HG02840 (cell line): ENCODE data around the gene GRK6.
A peak's percentile ranks its signal among the peaks of the same experiment; 100 is the strongest.

ENCODE experiments used
- ATAC-seq: cut with Tn5 transposase; IDR thresholded peaks from one replicate; pipeline ENCODE4 v1.9.1; 2021; ENCODE audit warnings: mild to moderate bottlenecking, moderate library complexity, moderate number of reproducible peaks; ENCODE audit not compliant: unreplicated experiment, low FRiP score

The GRK6 gene

DNA sequence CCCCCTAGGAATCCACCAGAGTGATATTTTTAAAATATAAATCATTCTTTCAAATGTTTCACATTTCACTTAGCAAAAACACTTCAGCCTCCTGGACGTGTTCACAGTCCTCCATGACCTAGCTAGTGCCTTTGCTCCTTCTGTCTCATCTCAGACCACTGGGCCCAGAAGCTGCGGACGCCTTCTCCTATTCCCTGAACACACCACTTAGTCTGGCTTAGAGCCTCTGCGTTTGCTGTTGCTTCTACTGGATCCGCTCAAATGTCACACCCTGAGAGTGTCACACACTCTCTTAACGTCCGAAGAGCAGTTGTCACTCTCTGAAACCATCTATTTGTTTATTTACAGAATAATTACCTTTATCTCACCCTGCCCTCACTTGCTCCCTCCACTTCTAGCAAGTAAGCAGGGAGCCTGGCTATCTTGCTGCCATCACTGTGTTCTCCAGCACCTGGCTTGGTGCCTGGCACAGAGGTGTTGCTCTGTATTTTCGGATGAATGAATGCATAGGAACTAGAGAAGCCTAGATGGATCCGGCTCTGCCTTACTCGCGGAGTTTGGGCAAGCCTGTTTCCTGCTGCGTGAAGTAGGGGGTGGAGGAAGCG lies 1.2 kb upstream of the GRK6 start:
- no peak for ATAC-seq

DNA sequence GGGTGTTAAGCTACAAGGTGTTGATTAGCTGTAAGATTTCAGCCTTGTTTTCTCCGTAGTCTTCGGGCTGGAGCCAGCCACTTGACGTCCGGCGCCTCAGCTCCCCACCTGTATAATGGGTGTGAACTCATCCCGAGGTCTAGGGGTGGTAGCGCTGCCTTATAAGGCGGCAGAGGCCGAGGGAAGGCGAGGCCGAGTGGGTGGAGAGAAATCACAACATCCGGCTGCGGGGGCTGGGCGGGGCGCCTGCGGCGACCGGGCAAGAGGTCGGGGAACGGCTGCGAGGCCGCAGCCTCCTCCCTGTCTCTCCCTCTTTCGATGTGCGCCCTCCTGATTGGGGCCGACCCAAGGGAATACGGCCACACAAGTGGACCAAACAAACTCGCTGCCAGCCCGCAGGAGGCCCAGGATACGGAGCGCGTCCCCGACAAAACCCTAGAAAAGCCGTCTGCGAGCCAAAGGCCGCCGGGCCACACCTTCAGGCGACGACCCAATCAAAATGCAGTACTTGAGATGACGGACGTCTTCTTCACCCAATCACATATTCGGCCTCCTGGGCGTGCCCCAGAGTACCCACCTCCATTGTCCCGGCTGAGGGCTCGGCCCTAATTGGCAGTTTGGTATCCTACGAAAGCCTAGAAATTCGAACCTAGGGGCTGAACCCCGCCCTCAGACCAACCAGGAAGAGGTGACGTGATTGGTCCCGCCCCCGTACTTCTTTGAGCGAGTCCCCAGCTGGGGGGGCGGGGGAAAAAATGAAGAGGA lies 493 bp upstream of the GRK6 start:
- peak; percentile 82 for ATAC-seq

DNA sequence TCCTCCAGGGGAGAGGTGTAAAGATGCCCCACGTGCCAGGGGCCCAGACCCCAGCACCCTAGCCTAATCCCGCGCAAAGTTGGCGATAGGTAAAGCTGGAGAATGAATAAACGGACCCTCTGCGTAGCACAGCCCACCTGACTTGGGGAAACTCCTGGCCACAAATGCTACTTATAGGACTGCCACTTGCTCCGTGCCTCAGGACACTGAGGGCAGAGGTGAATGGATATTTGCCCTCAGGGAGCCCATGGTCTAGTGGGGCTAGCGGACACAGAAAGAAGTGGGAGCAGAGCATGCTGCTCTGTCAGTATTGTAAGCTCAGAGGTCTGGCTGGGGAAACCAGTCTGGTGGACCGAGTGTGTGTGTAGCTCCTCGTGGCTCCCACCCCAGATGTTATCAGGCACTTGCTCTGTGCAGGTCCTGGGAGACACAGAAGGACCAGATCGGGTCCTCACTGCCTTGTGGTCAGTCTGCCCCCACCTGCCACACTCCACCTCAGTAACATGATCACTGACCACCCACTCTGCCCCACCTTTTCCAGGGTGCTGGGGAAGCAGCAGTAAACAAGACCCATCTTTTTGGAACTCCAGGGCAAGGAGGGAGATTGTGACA lies 841 bp downstream of the GRK6 start:
- no peak for ATAC-seq

DNA sequence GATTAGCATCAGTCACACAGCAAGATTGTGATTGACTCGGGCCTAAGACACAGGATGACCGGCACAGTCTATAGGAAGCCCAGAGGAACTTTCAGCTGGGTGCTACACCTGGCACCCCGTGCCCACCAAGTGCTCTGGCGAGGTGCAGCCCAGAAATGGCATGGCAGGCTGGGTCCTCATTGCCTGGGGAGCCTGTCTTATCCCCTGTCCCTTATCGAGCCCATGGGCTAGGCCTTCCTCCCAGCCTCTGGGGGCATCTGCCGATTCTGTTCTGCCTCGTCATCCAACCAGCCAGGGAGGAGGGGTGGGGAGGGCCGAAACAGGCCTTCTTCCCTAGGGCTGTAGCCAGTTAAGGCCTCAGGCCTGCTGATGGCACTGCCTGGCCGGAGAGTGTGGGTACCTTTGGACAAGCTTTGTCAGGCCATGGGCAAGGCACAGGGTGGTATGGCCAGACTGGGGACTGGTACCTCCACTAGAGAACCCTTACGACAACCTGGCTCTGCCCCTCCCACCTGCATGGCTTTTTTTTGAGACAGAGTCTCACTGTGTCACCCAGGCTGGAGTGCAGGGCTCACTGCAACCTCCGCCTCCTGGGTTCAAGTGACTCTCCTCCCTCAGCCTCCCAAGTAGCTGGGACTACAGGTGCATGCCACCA lies 1.6 kb downstream of the GRK6 start:
- ATAC-seq: no peak

DNA sequence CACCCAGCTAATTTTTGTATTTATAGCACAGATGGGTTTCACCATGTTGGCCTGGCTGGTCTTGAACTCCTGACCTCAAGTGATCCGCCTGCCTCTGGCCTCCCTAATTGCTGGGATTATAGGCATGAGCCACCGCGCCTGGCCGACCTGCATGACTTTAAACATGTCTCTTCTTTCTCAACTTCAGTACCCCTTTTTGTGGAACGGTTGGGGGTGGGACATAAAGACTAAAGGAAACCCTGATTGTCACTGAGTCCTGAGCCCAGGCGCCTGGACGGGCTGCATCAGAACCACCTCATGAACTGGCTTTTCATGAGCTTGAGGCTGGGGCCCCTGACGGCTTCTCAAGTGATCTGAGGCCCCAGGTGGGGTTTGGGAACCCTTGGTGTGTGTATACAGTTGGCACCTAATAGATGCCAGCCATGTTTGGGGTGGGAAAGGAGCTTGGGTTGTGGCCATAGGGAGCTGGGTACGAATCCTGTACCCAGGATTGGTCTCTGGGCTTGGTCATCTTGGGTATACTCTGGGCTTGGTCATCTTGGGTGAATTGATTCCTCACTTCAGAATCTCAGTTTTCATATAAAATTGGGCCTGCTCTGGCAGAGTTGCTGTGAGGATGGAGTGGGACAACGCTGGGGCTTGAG lies 2.2 kb downstream of the GRK6 start:
- ATAC-seq: no peak

DNA sequence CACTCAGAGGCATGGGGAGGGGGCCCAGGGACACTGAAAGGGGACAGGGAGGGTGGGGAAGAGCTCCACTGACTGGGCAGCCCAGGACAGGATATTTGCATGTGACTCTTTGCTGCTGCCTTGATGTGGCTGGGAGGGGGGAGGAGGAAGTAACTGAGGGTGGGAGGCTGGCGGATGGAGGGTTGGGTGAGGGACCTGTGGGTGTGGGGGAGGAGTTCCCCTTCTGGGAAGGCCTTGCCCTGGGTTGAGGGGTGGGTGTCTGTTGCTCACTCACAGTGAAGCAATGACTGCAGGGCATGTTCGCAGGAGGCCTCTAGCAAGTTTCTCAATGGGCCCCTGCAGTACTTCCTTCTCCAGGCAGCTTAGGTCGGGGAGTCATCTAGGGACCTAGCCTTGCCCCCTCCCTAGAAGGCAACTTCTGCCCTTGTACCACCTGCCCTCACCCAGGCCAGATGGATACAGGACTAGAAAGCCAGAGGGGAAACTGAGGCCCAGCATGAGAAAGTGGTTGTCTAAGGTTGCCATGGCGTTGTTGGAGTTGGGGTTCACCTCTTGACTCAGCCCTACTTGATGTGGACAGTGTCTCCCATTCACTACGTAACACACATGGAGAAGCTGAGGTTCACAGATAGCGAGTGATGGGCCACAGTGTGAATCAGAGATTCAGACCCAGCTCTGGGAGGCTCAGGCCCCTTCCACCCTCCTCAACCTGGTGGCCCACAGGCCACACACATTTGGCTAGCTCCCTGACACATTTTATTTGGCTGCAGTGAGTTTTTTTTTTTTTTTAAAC lies 3.0 kb downstream of the GRK6 start:
- ATAC-seq: no peak

DNA sequence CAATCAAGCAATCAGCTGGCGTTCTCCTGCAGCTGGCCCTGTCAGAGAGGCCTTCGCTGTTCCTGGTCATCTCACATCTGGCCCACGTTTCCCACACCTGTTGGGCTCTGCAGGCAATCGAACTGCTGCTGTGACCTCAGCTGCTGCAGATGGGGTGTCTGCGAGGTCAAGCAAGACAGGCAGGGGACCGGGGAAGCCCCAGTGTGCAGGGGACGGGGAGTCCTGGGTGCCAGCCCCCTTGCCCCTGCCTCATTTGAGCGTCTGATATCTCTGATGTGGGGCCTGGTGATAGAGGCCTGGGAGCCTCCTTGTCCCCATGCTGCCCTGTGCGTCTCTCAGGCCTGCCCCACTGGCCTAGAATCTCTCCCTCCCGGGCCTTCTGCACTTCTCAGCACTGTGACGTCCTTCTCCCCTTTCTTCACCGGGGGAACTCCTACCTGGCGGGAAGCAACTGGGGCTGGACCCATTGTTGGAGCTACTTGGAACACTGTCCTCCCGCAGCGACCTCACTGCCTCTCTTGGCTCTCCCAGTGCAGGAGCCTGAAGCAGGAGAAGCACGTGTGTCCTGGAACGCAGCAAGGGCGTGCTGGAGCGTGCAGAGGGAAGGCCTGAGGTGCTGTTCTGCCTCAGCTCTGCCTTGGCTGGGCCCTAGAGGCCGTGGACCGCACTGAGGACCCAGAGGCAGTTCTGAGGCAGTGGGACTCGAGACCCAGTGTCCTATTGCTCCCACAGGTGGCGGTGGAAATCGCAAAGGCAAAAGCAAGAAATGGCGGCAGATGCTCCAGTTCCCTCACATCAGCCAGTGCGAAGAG lies 3.9 kb downstream of the GRK6 start:
- no peak for ATAC-seq

DNA sequence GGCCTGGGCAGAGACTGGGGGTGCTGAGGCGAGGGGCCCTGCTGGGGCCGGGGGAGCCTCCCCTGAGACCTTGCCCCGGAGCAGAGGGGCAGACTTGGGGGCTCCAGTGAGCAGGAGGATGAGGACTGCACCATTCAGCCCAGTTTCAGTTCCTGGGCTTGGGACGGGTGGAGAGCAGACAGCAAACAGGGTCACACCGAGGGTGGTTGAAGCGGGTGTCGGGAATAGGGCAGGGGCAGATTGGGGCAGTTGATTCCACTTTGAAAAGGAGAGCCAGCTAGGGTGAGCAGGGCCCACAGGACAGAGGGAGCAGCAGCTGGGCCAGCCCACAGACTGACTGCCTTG lies 4.5 kb downstream of the GRK6 start:
- no peak for ATAC-seq

DNA sequence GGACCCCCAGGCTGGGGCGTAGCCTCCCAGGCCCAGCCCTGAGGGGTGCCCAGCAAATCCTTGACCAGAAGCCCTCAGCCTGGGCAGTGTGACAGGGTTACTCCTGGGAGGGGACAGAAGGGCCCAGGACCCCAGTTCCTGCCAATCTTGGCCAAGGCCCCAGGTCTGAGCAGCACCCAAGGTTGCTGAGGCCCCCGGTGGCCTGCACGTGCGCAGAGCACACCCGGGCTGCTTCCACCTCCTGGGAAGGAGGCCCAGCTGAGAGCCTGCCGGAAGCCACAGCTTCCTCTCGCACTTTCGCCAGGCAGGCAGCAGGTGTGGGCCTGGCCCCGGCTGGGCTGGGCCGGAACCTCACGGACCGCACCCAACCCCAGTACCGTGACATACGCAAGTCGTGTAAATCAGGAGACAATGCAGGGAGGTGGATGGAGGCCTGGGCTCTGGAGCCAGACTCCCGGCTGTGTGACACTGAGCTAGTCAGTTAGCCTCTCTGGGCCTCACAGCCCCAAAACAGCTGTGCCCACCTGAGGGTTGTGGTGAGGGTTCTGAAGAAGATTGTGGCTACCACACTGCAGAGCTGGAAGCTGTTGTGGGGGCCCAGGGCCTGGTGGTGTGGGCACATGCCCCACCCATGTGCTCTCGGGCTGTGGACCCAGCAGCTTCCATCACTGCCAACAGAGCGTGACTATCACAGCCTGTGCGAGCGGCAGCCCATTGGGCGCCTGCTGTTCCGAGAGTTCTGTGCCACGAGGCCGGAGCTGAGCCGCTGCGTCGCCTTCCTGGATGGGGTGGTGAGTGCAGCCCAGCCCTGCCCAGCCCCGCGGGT lies 5.1 kb downstream of the GRK6 start:
- ATAC-seq: peak; percentile 41

DNA sequence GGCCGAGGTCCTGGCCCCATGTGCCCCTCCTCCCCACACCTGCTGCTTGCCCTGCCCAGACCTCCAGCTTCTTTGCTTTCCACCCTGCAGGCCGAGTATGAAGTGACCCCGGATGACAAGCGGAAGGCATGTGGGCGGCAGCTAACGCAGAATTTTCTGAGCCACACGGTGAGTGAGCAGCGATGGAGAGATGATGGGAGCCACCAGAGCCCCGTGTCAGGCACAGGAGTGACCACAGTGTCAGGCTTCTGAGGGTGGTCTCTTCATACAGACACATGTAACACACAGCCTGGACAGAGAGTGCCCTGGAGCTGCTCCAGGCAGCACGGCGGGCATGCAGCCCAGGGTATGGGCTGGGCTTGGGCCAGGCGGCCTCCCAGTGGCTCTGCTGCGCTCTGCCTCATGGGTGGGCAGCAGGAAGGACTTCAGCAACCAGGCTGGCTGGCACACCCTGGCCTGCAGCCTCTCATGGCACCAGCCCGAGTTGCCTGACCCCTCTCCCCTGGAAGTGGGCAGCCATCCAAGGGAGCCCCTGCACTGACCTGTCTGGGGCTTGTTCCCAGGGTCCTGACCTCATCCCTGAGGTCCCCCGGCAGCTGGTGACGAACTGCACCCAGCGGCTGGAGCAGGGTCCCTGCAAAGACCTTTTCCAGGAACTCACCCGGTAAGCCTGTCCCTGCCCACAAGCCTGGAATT lies 5.8 kb downstream of the GRK6 start:
- ATAC-seq: no peak

DNA sequence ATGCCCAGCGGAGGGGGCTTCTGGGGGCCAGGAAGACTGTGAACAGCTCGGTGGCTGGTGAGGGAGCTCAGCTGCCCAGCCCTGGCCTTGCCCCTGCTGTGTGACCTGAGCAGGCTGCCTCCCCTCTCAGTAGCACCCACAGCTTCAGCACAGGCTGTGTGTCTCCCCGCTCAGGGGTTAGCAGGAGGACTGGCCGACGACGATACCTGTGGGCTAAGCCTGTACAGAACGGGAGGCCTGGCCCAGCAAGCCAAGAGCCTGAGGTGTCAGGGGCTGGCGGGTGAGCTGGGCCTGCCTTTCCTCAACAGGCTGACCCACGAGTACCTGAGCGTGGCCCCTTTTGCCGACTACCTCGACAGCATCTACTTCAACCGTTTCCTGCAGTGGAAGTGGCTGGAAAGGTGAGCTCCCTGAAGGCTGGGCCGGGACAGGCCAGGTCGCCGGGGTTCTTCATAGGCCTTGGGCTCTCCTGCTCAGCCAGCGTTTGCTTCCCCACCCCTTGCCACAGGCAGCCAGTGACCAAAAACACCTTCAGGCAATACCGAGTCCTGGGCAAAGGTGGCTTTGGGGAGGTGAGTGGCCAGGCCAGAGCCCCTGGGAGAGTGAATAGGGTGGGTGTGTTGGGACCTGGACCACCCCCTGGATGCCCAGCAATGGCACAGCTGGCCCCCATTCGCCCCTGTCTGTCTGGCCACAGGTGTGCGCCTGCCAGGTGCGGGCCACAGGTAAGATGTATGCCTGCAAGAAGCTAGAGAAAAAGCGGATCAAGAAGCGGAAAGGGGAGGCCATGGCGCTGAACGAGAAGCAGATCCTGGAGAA lies 6.6 kb downstream of the GRK6 start:
- ATAC-seq: no peak

DNA sequence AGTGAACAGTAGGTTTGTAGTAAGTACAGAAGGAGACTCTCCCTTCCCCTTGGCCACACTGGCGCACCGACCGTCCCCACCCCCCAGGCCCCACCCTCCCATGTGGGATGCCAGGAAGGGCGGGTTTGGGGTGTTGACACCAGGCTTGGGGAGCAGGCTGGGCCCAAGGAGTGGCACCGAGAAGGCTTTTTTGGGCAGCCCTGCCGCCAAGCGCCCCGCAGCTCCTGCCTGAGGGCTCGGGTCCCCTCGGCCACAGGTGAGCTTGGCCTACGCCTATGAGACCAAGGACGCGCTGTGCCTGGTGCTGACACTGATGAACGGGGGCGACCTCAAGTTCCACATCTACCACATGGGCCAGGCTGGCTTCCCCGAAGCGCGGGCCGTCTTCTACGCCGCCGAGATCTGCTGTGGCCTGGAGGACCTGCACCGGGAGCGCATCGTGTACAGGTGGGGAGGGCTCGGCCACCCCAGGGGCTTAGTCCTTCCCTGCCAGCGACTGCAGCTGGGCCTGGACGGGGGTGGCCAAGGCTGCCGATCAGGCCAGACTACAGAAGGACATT lies 7.3 kb downstream of the GRK6 start:
- no peak for ATAC-seq

DNA sequence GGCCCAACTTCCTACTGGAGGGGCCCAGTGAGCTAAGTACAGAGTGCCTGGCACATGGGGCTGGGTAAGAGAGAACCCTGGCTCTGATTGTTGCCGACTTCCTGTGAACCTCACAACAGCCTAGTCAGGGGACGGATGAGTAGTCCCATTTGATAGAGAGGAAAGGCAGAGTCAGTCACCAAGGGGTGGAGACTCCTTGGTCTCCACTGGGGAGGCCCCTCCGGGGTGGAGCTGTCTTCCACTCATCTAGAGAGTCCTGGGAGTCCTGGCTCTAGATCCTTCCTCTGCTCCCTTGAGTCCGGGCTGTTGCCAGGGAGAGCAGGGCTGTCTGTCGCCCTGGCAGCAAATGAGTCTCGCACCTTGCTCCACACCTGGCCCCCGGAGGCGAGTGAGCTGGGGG lies 8.0 kb downstream of the GRK6 start:
- ATAC-seq: no peak

DNA sequence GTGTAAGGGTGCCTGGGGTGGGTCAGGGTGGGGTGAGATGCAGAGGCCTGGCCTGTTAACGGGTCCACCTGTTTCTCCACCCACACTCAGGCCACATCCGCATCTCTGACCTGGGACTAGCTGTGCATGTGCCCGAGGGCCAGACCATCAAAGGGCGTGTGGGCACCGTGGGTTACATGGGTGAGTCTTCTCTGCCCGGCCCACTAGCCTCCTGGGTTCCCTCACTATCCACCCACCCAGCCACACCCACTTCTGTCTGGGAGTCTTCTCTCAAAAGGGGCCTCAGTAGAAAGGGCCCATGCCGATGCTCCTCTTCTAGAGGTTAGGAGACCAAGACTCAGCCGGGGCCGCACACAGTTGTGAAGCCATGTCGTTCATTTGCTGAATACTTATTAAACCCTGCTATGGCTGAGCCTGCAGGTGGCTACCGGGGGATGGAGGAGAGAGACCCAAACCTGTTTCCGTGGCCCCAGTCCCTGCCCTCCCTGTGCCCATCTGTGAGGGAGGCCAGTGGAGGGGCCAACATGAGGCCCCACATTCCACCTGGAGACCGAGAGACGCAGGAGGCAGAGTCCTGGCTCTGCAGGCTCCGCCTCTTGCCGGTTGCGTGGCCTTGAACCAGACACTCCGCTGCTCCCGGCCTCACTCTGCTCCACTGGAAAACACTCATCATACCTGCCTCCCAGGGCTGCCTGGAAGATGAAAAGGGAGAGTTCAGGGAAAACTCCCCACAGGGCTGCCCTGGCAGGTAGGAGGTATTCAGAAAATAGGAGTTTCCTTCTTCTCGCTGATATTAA lies 8.7 kb downstream of the GRK6 start:
- no peak for ATAC-seq

DNA sequence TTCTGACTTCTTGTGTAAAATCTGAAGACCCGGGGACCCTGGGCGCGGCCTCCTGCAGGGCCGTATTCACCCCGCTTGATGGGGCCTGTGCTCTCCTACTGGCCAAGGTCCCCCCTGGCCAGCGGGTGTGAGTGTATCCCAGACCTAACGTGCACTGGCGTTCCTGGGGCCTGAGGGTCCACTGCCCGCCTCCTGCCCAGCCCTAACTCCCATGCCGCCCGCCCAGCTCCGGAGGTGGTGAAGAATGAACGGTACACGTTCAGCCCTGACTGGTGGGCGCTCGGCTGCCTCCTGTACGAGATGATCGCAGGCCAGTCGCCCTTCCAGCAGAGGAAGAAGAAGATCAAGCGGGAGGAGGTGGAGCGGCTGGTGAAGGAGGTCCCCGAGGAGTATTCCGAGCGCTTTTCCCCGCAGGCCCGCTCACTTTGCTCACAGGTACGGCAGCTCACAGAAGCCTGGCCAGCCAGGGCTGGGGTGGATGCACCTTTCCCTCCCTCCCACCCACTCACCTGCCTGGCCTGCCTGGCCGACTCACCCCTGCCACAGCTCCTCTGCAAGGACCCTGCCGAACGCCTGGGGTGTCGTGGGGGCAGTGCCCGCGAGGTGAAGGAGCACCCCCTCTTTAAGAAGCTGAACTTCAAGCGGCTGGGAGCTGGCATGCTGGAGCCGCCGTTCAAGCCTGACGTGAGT lies 9.5 kb downstream of the GRK6 start:
- ATAC-seq: no peak

DNA sequence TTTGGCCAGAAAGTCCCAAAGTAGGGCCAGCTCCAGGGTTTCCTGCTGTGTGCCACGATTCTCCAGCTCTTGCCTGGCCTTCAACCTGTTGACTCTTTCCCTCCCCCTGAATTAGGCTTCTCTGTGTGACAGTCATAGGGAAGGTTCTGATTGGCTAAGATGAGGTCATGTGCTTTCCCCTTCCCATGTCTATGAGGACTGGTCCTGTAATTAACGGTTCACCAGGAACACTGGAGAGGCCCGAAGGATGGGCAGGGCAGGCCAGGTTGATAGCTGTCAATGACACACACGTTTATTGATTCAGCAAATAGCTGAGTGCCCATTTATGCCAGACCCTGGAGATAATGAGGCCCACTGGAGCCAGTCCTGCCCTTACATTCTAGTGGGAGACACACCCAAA lies 11.1 kb downstream of the GRK6 start:
- no peak for ATAC-seq
